ENCODE data around the gene MT1HL1. TPM values are rescaled to one million over a fixed set of nuclear protein-coding genes. Genes with fewer than 3 reads are reported as not detected.
"Not testable (repeated sequence)": the region's sequence is repeated elsewhere in the genome, so short reads cannot be mapped to it uniquely, and the experiment has no call there.

Gene MT1HL1
- total RNA-seq, 2 donors from 2014 or later: not detected

DNA sequence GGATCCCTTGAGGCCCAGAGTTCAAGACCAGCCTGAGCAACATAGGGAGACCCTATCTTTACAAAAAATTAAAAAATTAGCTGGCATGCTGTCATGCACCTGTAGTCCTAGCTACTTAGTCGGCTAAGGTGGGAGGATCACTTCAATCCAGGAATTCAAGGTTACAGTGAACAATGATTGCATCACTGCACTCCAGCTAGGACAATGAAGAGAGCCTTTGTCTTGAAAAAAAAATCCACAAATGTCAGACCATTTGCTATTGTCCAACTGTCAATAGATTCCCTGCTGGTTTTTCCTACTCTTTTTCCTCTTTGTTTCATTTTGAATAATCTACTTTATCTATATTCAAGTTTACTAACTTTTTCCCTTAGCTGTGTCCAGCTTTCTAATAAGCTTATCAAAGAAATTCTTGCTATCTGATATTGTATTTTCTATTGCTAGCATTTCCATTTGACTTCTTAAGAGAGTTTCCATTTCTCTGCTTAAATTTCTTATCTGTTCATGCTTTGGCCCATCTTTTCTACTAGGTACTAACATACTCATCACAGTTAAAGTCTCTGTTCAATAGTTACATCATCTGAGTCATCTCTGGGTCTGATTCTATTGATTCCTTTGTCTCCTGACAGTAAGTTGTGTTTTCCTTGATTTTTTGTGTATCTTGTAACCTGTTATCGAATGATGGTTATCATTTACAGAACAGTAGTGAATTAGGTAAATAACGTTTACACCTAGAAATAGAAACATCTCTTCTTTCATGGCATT, 14.8 kb downstream of the MT1HL1 start:
- ATAC-seq (no peak), DNase-seq (no peak)
- intact Hi-C loops (cut with DNase I): loop anchor here in 1 of 2 donors (10.0 kb wide), 1 partner anchor 55 kb away; the partner anchor contains the start of gene RYR2

- ATAC-seq: no peak
- intact Hi-C loops (cut with DNase I): loop anchor here in 1 of 2 donors (5.0 kb wide), 1 partner anchor 92 kb away; no protein-coding TSS in a partner anchor
- DNase-seq: no peak
Observed at GRCh38 chr1:236983818-236984217, 20.4 kb downstream of the MT1HL1 start.

GRCh38 chr1:236982380-236982779, 21.9 kb downstream of the MT1HL1 start:
- peak; percentile 62 to 76 for ATAC-seq
- DNase-seq: no peak
- intact Hi-C loops (cut with DNase I): loop anchor here in 1 of 2 donors (5.0 kb wide), 1 partner anchor 90 kb away; no protein-coding TSS in a partner anchor

DNA sequence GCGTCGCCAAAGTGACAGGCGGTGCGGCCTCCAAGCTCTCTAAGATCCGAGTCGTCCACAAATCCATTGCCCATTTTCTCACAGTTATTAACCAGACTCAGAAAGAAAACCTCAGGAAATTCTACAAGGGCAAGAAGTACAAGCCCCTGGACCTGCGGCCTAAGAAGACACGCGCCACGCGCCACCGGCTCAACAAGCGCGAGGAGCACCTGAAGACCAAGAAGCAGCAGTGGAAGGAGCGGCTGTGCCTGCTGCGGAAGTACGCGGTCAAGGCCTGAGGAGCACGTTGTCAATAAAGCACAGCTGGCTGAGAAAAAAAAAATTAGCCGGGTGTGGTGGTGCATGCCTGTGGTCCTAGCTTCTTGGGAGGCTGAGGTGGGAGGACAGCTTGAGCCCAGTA, 22.8 kb downstream of the MT1HL1 start:
- not testable (repeated sequence) for DNase-seq, ATAC-seq
- intact Hi-C loops (cut with DNase I): loop anchor here in 1 of 2 donors (5.0 kb wide), 1 partner anchor 89 kb away; no protein-coding TSS in a partner anchor

- ATAC-seq (no peak), DNase-seq (no peak)
- intact Hi-C loops (cut with DNase I): loop anchor here in 1 of 2 donors (5.0 kb wide), 1 partner anchor 88 kb away; no protein-coding TSS in a partner anchor
Observed at GRCh38 chr1:236980673-236981072, 23.6 kb downstream of the MT1HL1 start.

DNA sequence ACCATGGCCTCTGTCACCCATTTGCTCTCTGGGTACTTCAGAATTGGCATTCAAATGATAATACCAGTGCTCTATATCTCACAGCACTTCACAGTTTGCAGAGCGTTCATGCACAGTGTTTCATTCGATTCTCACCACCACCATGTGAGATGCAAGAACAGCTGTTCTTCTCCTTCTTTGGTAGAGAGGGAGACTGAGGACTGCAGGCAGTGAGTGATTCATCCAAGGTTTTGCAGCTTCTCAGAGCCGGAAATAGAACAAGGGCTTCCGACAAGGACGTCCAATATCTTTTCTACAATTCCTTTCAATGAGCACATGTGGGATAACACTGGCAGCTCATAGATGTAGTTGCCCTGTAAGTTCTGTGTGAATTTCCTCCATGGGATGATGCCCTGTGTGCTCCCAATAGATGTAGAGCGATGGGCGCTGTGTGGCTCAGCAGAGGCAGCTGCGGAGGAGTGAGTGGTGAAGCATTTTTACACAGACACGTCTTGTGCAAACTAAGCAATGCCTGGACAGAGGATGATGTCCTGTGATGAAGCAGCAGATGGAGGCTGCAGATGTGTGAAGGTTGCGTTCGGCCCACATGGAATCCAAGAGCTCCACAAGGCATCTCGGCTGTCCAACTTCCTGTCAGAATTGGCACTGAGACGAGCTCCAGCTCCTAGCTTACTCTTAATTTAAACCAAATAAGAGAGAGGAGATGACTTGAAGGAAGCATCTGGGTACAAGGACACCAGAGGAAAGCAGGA, 24.9 kb downstream of the MT1HL1 start:
- peak; percentile 34 to 62 for ATAC-seq
- intact Hi-C loops (cut with DNase I): no loop called here
- DNase-seq: no peak

- DNase-seq (no peak), ATAC-seq (peak in 1 of 2 donors; percentile 45)
- intact Hi-C loops (cut with DNase I): no loop called here
Observed at GRCh38 chr1:236978740-236979139, 25.5 kb downstream of the MT1HL1 start.

- no peak for DNase-seq
- intact Hi-C loops (cut with DNase I): no loop called here
- no peak for ATAC-seq
Observed at GRCh38 chr1:236975461-236975860, 28.8 kb downstream of the MT1HL1 start.

GRCh38 chr1:236974025-236974424, 30.2 kb downstream of the MT1HL1 start:
- DNase-seq; intact Hi-C loops (cut with DNase I); ATAC-seq: not testable (repeated sequence)

GRCh38 chr1:236966636-236967035, 37.6 kb downstream of the MT1HL1 start:
- ATAC-seq: no peak
- intact Hi-C loops (cut with DNase I): no loop called here
- no peak for DNase-seq

- ATAC-seq (no peak), DNase-seq (no peak)
- intact Hi-C loops (cut with DNase I): no loop called here
Observed at GRCh38 chr1:236963920-236964319, 40.3 kb downstream of the MT1HL1 start.

DNA sequence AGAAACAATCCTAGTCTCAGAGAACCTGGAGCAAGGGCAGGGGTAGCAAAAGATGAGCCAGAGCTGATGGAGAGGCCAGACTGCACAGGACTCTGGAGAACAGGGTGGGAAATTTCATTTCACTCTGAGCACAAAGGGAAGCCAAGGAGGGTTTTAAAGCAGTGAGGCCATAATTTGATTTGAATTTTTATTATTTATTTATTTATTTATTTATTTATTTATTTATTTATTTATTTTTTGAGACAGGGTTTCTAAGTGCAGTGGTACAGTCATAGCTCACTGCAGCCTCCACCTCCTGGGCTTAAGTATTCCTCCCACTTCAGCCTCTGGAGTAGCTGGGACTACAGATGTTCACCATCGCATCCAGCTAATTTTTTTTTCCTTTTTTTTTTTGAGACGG, 45.1 kb downstream of the MT1HL1 start:
- ATAC-seq: no peak
- intact Hi-C loops (cut with DNase I): no loop called here

GRCh38 chr1:236957235-236957634, 47.0 kb downstream of the MT1HL1 start:
- ATAC-seq: no peak
- DNase-seq: no peak
- intact Hi-C loops (cut with DNase I): no loop called here

More for the DNA sequence above, 45.1 kb downstream of the MT1HL1 start:
- no peak for DNase-seq

Other genes starting within 250 kb of the MT1HL1 start
- 10 to 100 TPM; 33.4 to 44.7 TPM for gene MTR, start 209.1 kb downstream of the MT1HL1 start, total RNA-seq
- 100 to 1,000 TPM; 433 to 446 TPM for gene RYR2, start 37.7 kb upstream of the MT1HL1 start, total RNA-seq